KMS-11 (cell line): Measurements from ENCODE around the gene SH3TC1.

ENCODE experiments used
- H2AFZ ChIP-seq: fragments of 200-600 bp; sonication (generic); 2 replicates; pipeline ENCODE4 v1.6.1; 2016; ENCODE audit warnings: antibody characterized with exemption, mixed run types, low read depth
- H3K27ac ChIP-seq: fragments of 200-600 bp; sonication (generic); 2 replicates; pipeline ENCODE4 v1.6.1; 2016; ENCODE audit warnings: mild to moderate bottlenecking, mixed run types
- H3K27me3 ChIP-seq: fragments of 200-600 bp; sonication (generic); 2 replicates; pipeline ENCODE4 v1.6.1; 2017; ENCODE audit warnings: mild to moderate bottlenecking, low read depth, mixed run types, moderate library complexity; ENCODE audit not compliant: insufficient read depth
- H3K36me3 ChIP-seq: fragments of 200-600 bp; sonication (generic); 2 replicates; pipeline ENCODE4 v1.6.1; 2017; ENCODE audit warnings: mild to moderate bottlenecking, mixed run types; ENCODE audit not compliant: insufficient read depth
- H3K4me1 ChIP-seq: fragments of 200-600 bp; sonication (generic); 2 replicates; pipeline ENCODE4 v1.6.1; 2016; ENCODE audit warnings: mild to moderate bottlenecking, low read depth, mixed run types; ENCODE audit not compliant: poor library complexity, severe bottlenecking
- H3K4me2 ChIP-seq: fragments of 200-600 bp; sonication (generic); 2 replicates; pipeline ENCODE4 v1.7.0; 2016; ENCODE audit warnings: mild to moderate bottlenecking, mixed run types
- H3K4me3 ChIP-seq: fragments of 200-600 bp; sonication (generic); IDR thresholded peaks from 2 replicates; pipeline ENCODE4 v1.6.1; 2017; ENCODE audit warnings: low read depth, low read length, mixed read lengths; ENCODE audit not compliant: insufficient read depth
- H3K79me2 ChIP-seq: fragments of 200-600 bp; sonication (generic); 2 replicates; pipeline ENCODE4 v1.6.1; 2016; ENCODE audit warnings: low read depth, mixed run types; ENCODE audit not compliant: insufficient read depth
- H3K9ac ChIP-seq: fragments of 200-600 bp; sonication (generic); 2 replicates; pipeline ENCODE4 v1.6.1; 2016; ENCODE audit warnings: mild to moderate bottlenecking, mixed run types
- H4K20me1 ChIP-seq: fragments of 200-600 bp; sonication (generic); 2 replicates; pipeline ENCODE4 v1.6.1; 2016; ENCODE audit warnings: mild to moderate bottlenecking, mixed run types; ENCODE audit not compliant: insufficient read depth
- CTCF ChIP-seq: fragments of 200-600 bp; sonication (generic); conservative IDR thresholded peaks from 2 replicates; pipeline ENCODE4 v1.6.1; 2017; ENCODE audit warnings: low read depth, mild to moderate bottlenecking, antibody characterized with exemption, low read length, moderate library complexity, mixed read lengths

Gene SH3TC1

GRCh38 chr4:8286719-8287342 is 87.7 kb downstream of the SH3TC1 start:
- Histone ChIP-seq H3K27ac (no peak overlapping the region), H3K9ac (no peak overlapping the region), H2AFZ (no peak overlapping the region), H3K4me1 (no peaks in the 10 kb centered on the region), H4K20me1 (no peaks in the 10 kb centered on the region), H3K4me3 (no peak overlapping the region), H3K36me3 (no peaks in the 10 kb centered on the region), H3K79me2 (no peaks in the 10 kb centered on the region), H3K27me3 (no peaks in the 10 kb centered on the region), H3K4me2 (no peak overlapping the region)
- no peak for TF ChIP-seq CTCF

- Histone ChIP-seq H3K4me1 (no peaks in the 10 kb centered on the region), H3K27ac (no peak overlapping the region), H4K20me1 (no peaks in the 10 kb centered on the region), H3K9ac (no peak overlapping the region), H3K27me3 (no peaks in the 10 kb centered on the region), H3K4me3 (no peak overlapping the region), H3K79me2 (no peaks in the 10 kb centered on the region), H3K36me3 (no peaks in the 10 kb centered on the region), H2AFZ (no peak overlapping the region), H3K4me2 (no peak overlapping the region)
- TF ChIP-seq CTCF, result no peak
Observed at GRCh38 chr4:8287343-8288280, 88.5 kb downstream of the SH3TC1 start.

- TF ChIP-seq CTCF, result no peak
- H3K4me2 ChIP-seq, result no peak overlapping the region
- H3K9ac ChIP-seq, result no peak overlapping the region
- no peaks in the 10 kb centered on the region for H3K4me1 ChIP-seq
- H4K20me1 ChIP-seq, result no peaks in the 10 kb centered on the region
- H3K4me3 ChIP-seq, result no peak overlapping the region
- no peaks in the 10 kb centered on the region for H3K36me3 ChIP-seq
- no peaks in the 10 kb centered on the region for H3K79me2 ChIP-seq
- no peak overlapping the region for H3K27ac ChIP-seq
- H2AFZ ChIP-seq, result no peak overlapping the region
- H3K27me3 ChIP-seq, result no peaks in the 10 kb centered on the region
Observed at GRCh38 chr4:8289151-8289750, 90.2 kb downstream of the SH3TC1 start.

- H3K4me1 ChIP-seq, result no peaks in the 10 kb centered on the region
- no peak for TF ChIP-seq CTCF
- H2AFZ ChIP-seq, result no peak overlapping the region
- H3K79me2 ChIP-seq, result no peaks in the 10 kb centered on the region
- no peaks in the 10 kb centered on the region for H3K27me3 ChIP-seq
- no peak overlapping the region for H3K4me2 ChIP-seq
- no peak overlapping the region for H3K9ac ChIP-seq
- H3K36me3 ChIP-seq, result no peaks in the 10 kb centered on the region
- H3K4me3 ChIP-seq, result no peak overlapping the region
- no peaks in the 10 kb centered on the region for H4K20me1 ChIP-seq
- H3K27ac ChIP-seq, result no peak overlapping the region
Observed at GRCh38 chr4:8289956-8290700, 91.0 kb downstream of the SH3TC1 start.
